HG03066 (cell line): ENCODE data around the gene EN2.

Experiments used
- ATAC-seq: cut with Tn5 transposase; IDR thresholded peaks from one replicate; pipeline ENCODE4 v1.9.1; 2021; ENCODE audit warnings: low read depth; ENCODE audit not compliant: unreplicated experiment

EN2 gene

GRCh38 chr7:155462163-155462735 is 4.3 kb downstream of the EN2 start:
- no peak for ATAC-seq

- no peak for ATAC-seq
These were observed 5.3 kb downstream of the EN2 start for GRCh38 chr7:155463114-155463811.

GRCh38 chr7:155464183-155464582 is 6.3 kb downstream of the EN2 start:
- ATAC-seq, result no peak

GRCh38 chr7:155464948-155465739 is 7.2 kb downstream of the EN2 start:
- no peak for ATAC-seq

- no peak for ATAC-seq
These were observed 7.8 kb downstream of the EN2 start for GRCh38 chr7:155465761-155466141.

GRCh38 chr7:155466142-155466813 is 8.3 kb downstream of the EN2 start:
- ATAC-seq, result no peak

- peak; percentile 33 for ATAC-seq
These were observed 9.1 kb downstream of the EN2 start for GRCh38 chr7:155466814-155467733.

GRCh38 chr7:155467846-155468784 is 10.2 kb downstream of the EN2 start:
- ATAC-seq, result no peak

GRCh38 chr7:155468785-155469148 is 10.8 kb downstream of the EN2 start:
- ATAC-seq, result no peak

GRCh38 chr7:155469311-155470185 is 11.6 kb downstream of the EN2 start:
- ATAC-seq, result no peak

GRCh38 chr7:155470186-155470487 is 12.2 kb downstream of the EN2 start:
- no peak for ATAC-seq

GRCh38 chr7:155470686-155471638 is 13.0 kb downstream of the EN2 start:
- no peak for ATAC-seq

GRCh38 chr7:155471718-155472117 is 13.8 kb downstream of the EN2 start:
- no peak for ATAC-seq

GRCh38 chr7:155477476-155477875 is 19.5 kb downstream of the EN2 start:
- peak; percentile 87 for ATAC-seq

- no peak for ATAC-seq
These were observed 23.8 kb downstream of the EN2 start for GRCh38 chr7:155481764-155482163.

- ATAC-seq, result no peak
These were observed 24.7 kb downstream of the EN2 start for GRCh38 chr7:155482511-155483183.

- ATAC-seq, result no peak
These were observed 25.3 kb downstream of the EN2 start for GRCh38 chr7:155483245-155483644.
